ENCODE data around the gene GPR135. TPM values are rescaled to one million over a fixed set of nuclear protein-coding genes. Genes with fewer than 3 reads are reported as not detected.

GPR135 gene
- total RNA-seq, 4 donors from 2014 or later: 2.8 to 8.8 (median 6.0) TPM

- Histone ChIP-seq H3K27ac (peak overlapping the region in 2 of 4 donors; percentile 13 to 50), H3K9me3 (no peaks in the 10 kb centered on the region), H3K27me3 (no peaks in the 10 kb centered on the region), H3K4me3 (no peak overlapping the region), H3K4me1 (no peaks in the 10 kb centered on the region), H3K36me3 (no peaks in the 10 kb centered on the region)
- no peak for TF ChIP-seq POLR2A (IDR thresholded peaks at IDR 0.05)
- no peak for TF ChIP-seq CTCF (IDR thresholded peaks at IDR 0.05)
- DNase-seq: no peak
Observed at GRCh38 chr14:59427653-59428580, 37.3 kb downstream of the GPR135 start.

- peak overlapping the region in 1 of 4 donors; percentile 18 for H3K27ac ChIP-seq
- no peaks in the 10 kb centered on the region for H3K36me3 ChIP-seq
- H3K9me3 ChIP-seq: no peaks in the 10 kb centered on the region
- H3K27me3 ChIP-seq: no peaks in the 10 kb centered on the region
- TF ChIP-seq POLR2A (IDR thresholded peaks at IDR 0.05) (no peak), CTCF (IDR thresholded peaks at IDR 0.05) (peak in 1 of 6 experiments; percentile 10)
- H3K4me3 ChIP-seq: no peak overlapping the region
- DNase-seq: no peak
- no peaks in the 10 kb centered on the region for H3K4me1 ChIP-seq
Observed at GRCh38 chr14:59425322-59425935, 39.8 kb downstream of the GPR135 start.

- no peaks in the 10 kb centered on the region for H3K36me3 ChIP-seq
- no peak for DNase-seq
- H3K9me3 ChIP-seq: no peaks in the 10 kb centered on the region
- H3K27ac ChIP-seq: peak overlapping the region in 2 of 4 donors; percentile 1 to 18
- no peak overlapping the region for H3K4me3 ChIP-seq
- no peak for TF ChIP-seq CTCF (IDR thresholded peaks at IDR 0.05)
- no peak for TF ChIP-seq POLR2A (IDR thresholded peaks at IDR 0.05)
- no peaks in the 10 kb centered on the region for H3K27me3 ChIP-seq
- no peaks in the 10 kb centered on the region for H3K4me1 ChIP-seq
Observed at GRCh38 chr14:59424341-59425071, 40.7 kb downstream of the GPR135 start.

GRCh38 chr14:59422069-59422881, 42.9 kb downstream of the GPR135 start:
- no peaks in the 10 kb centered on the region for H3K36me3 ChIP-seq
- H3K4me1 ChIP-seq: peaks cover 0 to 4% (median 0%) of the 10 kb centered on the region in 4 donors
- no peak overlapping the region for H3K27ac ChIP-seq
- H3K4me3 ChIP-seq: no peak overlapping the region
- no peaks in the 10 kb centered on the region for H3K9me3 ChIP-seq
- TF ChIP-seq CTCF (IDR thresholded peaks at IDR 0.05) (peak in 3 of 6 experiments; percentile 8 to 9 (median 8)), POLR2A (IDR thresholded peaks at IDR 0.05) (no peak)
- no peak for DNase-seq
- no peaks in the 10 kb centered on the region for H3K27me3 ChIP-seq

GRCh38 chr14:59419303-59419702, 45.9 kb downstream of the GPR135 start:
- no peak for DNase-seq
- H3K36me3 ChIP-seq: no peaks in the 10 kb centered on the region
- H3K27me3 ChIP-seq: no peaks in the 10 kb centered on the region
- no peaks in the 10 kb centered on the region for H3K9me3 ChIP-seq
- peaks cover 0 to 4% (median 0%) of the 10 kb centered on the region in 4 donors for H3K4me1 ChIP-seq
- H3K4me3 ChIP-seq: no peak overlapping the region
- no peak for TF ChIP-seq POLR2A (IDR thresholded peaks at IDR 0.05)
- no peak overlapping the region for H3K27ac ChIP-seq

All from Peyer's patch (tissue), 4 donors.